GM18526 (cell line): ENCODE measurements around the gene ABCA13.

Experiments
- POLR2A ChIP-seq: IDR thresholded peaks from 3 replicates; pipeline ENCODE4 v1.6.1; 2011; ENCODE audit not compliant: insufficient read length; ENCODE audit errors: extremely low read depth

Gene ABCA13

DNA sequence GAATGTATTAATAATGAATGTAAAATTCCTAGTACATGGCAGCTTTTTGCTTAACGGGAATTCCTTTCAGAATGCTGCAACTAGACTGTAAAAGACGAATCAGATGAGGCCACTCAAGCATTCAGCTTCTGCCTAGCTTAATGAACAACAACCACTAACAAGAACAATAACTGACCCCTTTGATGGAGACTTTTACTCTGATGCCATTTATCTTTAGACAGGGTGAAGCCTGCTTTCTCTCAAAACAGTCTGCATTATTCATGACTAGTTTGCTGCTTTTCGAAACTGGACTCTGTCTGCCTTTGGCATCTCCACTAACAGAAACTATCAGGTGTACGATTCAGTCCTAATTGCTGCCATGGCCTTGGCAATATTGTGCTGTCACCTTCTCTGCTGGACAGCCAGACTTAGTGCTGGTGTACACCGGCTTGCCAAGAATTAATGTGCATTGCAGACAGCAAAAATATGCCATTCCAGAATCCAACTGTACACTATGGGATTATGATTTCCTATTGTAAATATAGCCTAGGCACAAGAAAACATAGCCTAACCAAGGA lies 457.6 kb downstream of the ABCA13 start:
- TF ChIP-seq POLR2A: no peak

- TF ChIP-seq POLR2A: no peak
Measured at GRCh38 chr7:48634116-48634632, 462.9 kb downstream of the ABCA13 start.

DNA sequence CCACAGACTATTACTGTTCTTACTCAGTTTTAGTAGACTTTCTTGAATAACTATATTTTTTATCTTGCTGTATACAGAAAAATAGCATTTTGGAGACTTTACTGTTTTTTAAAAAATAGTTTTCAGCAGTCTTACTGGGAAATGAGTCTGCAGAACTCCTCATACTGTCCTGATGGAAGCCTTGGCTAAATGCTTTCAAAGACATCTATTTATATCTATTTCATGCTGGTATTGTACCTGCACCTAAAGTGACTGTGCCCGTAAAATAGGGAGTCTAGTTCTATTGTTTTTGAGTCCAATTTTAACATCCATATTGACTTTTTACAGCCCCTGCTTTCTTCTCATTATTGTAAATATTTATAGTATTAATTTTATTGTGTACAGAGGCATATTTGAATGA lies 464.5 kb downstream of the ABCA13 start:
- no peak for TF ChIP-seq POLR2A

DNA sequence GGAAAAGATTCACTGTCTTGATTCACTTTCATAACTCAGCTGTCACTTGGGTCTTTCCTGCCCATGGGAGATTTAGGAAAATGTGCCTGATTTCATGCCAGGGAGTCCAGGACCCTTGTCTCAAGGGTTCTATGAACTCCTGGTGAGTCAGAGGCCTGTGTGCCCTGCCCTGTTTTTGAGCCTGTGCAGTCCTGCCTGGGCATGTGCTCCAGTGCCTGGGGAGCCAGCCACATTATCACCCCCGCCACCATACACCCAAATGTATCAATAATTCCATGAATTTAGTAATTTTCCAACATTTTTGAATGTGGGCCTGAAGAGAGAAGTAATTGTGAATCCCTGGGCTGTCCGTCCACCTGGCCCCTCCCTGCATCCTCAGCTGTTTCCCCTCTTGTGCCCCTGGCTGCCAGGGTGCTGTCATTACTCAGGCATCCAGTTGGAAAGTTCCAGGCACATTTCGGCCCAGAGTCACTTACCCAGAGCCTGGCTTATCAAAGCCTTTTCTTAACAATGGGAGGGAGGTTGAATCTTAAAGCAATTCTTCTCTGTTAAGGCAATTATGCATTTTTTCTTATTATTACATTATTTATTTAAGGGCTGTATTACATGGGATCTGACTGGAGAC lies 465.2 kb downstream of the ABCA13 start:
- no peak for TF ChIP-seq POLR2A

- TF ChIP-seq POLR2A: no peak
Measured at GRCh38 chr7:48637382-48637781, 466.1 kb downstream of the ABCA13 start.

- no peak for TF ChIP-seq POLR2A
Measured at GRCh38 chr7:48638041-48638440, 466.8 kb downstream of the ABCA13 start.

DNA sequence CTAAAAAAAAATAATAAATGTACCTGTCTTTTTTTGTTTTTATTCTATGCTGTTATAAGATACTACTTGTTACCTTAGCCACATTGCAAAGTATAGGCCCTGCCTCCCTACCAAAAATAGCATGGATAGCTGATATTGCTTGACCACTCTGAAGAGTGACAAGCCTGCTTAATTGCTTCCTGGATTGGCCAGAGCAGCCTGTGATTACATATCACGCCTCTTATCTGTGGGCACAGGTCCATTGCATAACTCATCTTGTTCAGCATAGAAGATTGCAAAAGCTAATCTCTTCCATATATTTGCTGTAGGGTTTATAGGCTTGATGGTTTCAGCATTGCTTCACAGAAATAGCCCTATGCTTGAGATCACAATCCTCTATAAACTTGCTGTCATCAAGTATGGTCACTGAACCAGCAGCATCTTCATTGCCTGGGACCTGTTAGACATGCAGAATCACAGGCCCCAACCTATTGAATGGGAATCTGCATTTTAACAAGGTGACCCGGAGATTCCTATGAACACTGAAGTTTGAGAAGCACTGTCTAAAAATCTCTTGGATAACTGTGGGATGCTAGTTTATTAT lies 472.3 kb downstream of the ABCA13 start:
- no peak for TF ChIP-seq POLR2A

DNA sequence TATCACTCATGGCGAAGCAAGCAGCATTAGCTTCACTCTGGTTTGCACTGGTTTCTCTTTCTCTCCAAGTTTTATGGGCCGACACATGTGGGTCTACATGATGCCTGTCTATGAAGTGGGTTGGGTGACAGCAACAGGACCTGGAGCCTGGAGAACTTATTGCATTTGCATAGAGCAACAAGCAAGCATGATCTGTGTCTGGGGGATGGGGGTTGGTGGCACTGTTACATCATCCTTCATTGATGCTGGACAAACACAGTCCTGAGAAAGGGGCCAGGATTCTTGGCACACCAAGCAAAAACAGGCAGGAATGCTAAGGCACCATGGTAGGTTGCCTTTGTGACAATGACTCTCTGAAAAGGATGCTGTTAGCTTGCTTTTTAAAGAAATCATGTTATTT lies 486.9 kb downstream of the ABCA13 start:
- TF ChIP-seq POLR2A: no peak

DNA sequence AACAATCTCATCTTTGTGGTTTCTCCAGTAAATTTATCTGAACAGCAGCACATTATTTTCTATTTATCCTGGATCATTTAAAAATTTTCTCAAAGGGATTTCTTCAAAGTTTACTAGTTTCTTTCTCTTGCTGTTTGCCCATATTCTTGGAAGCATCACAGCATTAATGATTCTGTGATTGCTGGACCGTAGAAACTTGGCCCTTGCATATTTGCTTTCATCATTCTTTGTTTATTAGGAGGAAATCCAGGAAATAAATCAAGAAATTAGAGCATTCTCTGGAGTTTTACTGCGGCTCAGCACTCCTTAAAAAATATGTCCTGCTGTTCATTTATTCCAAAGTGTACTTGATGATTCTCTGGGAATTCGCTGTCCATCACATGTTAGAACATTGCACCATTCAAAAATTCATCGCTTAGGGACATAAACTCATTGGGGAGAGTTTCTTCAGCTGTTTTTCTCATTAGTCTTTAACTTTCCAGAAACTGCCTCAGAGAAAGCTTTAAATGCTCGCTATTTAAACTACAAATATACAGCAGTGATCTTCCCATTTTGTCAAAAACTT lies 489.1 kb downstream of the ABCA13 start:
- TF ChIP-seq POLR2A: no peak

DNA sequence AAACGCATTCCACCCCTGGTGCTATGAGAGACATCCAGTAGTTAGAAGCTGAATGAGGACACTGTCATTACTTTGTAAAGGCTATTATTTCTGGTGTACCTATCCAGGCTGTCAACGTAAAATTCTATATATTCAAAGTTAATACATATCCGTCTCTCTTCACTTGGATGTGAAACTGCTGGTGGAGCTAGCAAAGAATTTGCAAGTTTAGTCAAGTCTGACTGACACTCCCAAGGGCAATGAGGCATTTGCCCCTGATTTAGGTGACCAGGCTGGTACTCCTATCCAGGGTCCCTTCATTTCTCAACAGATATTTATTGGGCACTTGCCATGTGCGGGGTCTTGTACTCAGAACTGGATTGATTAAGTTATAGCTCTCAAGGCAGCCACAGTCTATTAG lies 493.0 kb downstream of the ABCA13 start:
- no peak for TF ChIP-seq POLR2A

- no peak for TF ChIP-seq POLR2A
Measured at GRCh38 chr7:48665353-48666135, 494.3 kb downstream of the ABCA13 start.

DNA sequence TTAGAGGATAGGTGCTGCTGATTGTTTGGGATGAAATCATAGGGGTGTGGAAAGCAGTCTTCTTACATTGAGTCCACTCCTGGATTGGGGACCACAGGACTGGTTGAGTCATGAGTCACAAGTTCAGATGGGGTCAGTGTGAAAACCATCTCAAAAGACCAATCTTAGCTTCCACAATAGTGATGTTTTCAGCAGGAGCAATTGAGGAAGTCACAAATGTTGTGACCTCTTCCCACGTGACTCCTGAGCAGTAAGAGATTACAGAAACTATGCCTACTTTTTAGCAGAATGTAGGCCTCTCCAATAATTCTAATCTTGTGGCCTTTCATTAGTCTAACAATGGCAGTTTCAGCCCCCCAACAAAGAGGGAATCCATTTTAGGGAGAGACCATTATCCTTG lies 496.1 kb downstream of the ABCA13 start:
- no peak for TF ChIP-seq POLR2A

- TF ChIP-seq POLR2A: no peak
Measured at GRCh38 chr7:48671656-48672055, 500.4 kb downstream of the ABCA13 start.

- no peak for TF ChIP-seq POLR2A
Measured at GRCh38 chr7:48681006-48681405, 509.7 kb downstream of the ABCA13 start.

- no peak for TF ChIP-seq POLR2A
Measured at GRCh38 chr7:48691788-48692187, 520.5 kb downstream of the ABCA13 start.
